GM21360 (cell line): ENCODE results near the gene THSD4.
"Not testable (repeated sequence)": the region's sequence is repeated elsewhere in the genome, so short reads cannot be mapped to it uniquely, and the experiment has no call there.

Experiments
- ATAC-seq: cut with Tn5 transposase; IDR thresholded peaks from one replicate; pipeline ENCODE4 v1.9.1; 2021; ENCODE audit warnings: mild to moderate bottlenecking, moderate library complexity; ENCODE audit not compliant: unreplicated experiment

Gene THSD4

GRCh38 chr15:71400294-71400693 lies 285.0 kb downstream of the THSD4 start:
- no peak for ATAC-seq

DNA sequence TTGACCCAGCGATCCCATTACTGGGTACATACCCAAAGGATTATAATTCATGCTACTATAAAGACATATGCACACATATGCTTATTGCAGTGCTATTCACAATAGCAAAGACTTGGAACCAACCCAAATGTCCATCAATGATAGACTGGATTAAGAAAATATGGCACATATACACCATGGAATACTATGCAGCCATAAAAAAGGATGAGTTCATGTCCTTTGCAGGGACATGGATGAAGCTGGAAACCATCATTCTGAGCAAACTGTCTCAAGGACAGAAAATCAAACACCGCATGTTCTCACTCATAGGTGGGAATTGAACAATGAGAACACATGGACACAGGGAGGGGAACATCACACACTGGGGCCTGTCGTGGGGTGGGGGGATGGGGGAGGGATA lies 286.5 kb downstream of the THSD4 start:
- ATAC-seq, result not testable (repeated sequence)

DNA sequence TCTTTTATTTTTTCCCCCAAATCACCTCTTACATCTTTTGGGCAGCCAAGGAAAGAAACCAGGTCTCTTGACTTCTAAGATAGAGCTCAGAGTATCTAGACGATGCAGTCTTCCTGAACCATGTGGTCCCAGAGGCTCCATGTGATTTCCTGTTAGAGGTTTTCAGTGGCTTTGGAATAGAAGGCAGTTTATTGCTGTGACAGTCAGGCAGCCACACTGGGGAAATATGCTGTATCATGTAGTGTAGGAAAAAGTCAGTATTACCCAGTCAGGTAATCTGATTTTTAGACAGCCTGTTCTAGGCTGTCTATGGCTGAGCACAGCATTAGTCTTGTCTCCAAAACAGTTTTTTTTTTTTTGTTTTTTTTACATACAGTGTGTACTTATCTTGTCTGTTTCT lies 294.3 kb downstream of the THSD4 start:
- ATAC-seq, result no peak

DNA sequence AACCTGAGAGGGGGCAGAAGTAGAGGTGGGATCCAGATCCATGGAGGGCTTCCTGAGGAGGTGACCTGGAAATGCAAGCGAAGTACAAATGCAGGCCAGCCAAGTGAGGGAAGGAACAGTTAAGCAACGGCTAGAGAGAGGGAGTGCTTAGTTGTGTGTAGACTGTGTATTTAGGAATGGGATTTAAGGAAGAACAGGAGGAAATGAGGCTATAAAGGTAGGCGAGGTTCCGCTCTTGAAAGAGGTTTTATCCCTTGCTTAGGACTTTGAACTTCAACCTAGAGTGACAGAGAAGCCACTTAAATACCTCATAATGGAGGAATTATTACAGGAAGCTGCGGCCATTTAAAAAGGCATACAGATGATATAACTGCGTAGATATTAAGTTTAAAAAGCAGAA lies 295.1 kb downstream of the THSD4 start:
- no peak for ATAC-seq

GRCh38 chr15:71411538-71412482 lies 296.5 kb downstream of the THSD4 start:
- ATAC-seq, result no peak

DNA sequence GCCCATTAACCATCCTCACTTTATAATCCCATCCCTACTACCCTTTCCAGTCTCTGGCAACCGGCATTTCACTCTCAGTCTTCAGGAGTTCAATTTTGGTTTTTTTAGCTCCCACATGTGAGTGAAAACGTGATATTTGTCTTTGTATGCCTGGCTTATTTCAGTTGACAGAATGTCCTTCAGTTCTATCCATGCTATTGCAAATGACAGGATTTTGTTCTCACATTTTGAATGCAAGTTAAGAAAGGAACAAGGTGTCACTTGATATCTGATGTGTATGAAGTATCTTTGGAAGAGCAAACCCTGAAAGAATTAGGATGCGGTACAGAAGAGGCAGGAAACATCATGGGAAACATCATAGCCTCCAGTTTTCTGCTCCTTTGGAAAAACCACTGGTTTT lies 298.1 kb downstream of the THSD4 start:
- no peak for ATAC-seq

- no peak for ATAC-seq
These were observed 299.6 kb downstream of the THSD4 start for GRCh38 chr15:71414853-71415252.

- no peak for ATAC-seq
These were observed 307.4 kb downstream of the THSD4 start for GRCh38 chr15:71422530-71423259.

DNA sequence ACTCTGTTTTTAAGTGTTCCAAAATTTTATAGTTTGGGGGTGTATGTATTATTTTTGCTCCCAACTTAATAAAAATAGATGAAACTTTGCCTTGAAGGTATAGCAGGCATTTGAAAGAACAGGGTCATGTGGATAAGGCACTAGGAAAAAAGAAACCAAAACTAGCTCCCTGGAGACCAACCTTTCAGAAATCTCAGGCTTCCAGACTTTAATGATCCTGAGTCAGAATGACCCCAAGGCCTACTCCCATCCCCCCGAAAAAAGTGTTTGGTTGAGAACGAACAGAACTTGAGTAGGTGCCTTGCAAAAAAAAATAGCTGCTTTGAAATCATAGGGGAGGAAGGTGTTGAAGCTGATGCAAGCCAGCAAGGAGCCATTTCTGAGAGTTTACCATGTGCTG lies 309.5 kb downstream of the THSD4 start:
- no peak for ATAC-seq

DNA sequence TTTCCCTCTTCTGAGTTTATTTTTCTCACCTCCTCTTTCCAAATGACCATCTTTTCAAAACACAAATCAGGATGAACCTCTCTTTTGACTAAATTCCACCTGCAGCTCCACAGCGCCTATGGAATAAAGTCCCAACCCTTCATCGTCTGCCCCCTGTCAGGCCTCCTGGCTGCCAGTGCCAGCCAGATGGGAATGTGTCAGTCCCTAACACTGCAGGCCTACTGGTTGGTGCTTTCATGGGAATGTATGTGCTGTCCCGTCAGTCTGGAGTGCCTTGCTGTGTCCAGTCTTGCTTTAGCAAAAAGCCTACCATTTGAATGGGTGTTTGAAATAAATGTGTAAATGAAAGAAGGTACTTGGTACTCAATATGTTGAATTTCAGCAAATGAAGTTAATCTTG lies 310.1 kb downstream of the THSD4 start:
- ATAC-seq, result no peak

DNA sequence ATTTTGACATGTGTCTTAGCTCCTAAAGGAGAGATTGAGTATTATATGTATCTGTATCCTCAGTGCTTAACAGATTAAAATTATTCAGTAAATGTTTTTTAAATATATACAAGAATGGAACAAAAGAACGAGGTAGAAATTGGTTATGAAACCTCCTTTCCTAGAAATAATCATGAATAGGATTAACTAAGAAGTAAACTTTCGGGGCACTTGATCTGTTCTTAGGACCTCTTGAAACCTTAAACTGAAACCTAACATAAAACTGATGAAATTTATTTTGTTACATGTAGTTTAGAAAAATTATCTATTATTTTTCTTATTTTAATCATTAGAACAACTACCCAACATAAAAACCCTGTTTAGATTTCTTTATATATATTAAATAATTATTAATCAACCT lies 311.5 kb downstream of the THSD4 start:
- ATAC-seq, result no peak

DNA sequence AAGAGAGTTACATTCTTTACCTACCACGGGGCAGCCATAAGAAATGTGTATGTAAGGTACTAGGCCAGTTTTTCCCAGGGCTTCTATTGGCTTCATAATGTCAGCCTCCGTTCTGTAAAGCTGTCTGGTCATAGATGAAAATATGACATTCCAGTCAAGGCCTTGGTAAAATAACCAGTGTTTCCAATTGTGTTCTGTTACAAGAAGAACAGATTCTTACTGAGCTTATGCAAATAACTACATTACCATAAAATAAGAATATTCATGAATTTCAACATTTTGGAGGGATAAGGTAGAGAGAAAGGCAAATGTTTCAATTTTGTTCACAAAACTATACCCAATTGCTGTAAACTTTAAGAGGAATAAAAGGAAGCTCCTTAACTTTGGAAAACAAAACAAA lies 315.5 kb downstream of the THSD4 start:
- ATAC-seq, result no peak

DNA sequence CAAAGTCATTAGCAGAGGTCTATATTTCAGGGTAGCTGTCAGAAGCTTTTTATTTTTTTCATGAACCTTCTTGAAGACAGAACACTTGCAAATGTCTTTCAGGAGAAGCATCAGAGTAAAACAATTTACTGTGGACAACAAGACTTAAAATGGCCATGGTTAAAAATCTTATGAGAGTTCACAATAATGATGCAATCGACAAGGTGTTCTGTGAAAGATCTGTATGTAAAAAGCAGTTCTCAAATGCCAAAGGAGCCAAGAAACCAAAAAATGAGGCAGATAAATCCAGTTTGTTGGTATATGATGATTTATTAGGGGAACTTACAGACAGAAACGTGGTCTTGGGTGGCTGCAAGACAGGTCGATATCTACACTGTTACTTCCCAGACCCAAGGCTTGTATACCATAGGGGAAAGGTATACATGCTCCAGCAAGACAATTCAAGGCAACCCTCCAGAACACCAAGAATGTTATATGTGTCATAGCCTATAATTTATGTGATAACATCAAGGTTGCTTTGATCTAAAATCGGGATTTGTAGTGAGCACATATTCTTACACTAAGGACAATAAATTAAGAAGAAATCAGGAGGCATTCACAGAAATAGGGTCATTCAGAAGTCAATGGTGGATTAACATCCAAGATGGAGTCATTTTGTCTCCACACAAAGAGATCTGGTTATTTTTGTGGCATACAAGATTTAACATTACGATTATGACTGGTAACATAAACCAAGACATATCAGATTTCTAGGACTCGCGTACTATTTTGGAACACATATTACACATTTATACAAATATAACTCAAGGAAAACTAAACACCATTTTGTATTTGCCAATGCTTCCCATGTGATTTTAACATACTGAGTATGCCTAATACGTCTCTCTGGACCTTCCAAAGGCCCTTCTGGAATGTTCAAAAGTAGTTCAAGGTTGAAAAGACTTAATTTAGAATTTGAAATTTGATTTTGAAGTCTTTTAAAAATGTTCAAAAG lies 316.4 kb downstream of the THSD4 start:
- ATAC-seq, result no peak

GRCh38 chr15:71433402-71433801 lies 318.1 kb downstream of the THSD4 start:
- no peak for ATAC-seq

- ATAC-seq, result no peak
These were observed 319.5 kb downstream of the THSD4 start for GRCh38 chr15:71434774-71435173.

- ATAC-seq, result no peak
These were observed 320.3 kb downstream of the THSD4 start for GRCh38 chr15:71435552-71435951.

DNA sequence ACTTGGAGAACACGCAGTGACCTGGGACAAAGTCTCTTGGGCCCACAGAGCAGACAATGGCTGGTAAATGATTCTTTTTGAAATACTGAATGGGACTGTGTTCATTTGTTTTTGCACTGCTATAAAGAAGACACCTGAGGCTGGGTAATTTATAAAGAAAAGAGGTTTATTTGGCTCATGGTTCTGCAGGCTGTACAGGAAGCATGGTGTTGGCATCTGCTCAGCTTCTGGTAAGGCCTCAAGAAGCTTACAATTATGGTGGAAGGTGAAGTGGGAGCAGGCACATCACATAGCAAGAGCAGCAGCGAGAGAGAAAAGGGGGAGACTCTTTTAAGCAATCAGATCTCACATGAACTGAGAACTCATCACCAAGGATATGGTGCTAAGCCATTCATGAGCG lies 321.6 kb downstream of the THSD4 start:
- no peak for ATAC-seq

DNA sequence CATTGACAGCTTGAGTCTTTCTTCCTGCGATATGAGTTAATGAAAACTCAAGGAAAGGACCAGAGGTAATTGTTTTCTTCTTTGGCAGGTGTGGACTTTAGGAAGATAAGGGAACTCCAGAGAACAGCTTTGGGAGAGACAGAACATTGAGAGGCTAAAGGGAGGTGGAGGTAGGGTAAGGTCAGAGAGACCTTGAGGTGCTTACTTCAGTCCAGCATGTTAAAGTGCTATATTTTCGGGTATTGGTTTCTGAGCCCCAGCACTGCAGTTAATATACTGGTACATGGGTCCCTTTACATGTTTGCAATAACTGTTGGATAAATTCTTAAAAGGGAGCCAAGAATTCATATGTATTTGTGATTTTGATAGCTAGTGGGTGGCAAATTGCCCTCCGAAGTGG lies 322.1 kb downstream of the THSD4 start:
- no peak for ATAC-seq

GRCh38 chr15:71437919-71438318 lies 322.6 kb downstream of the THSD4 start:
- no peak for ATAC-seq

DNA sequence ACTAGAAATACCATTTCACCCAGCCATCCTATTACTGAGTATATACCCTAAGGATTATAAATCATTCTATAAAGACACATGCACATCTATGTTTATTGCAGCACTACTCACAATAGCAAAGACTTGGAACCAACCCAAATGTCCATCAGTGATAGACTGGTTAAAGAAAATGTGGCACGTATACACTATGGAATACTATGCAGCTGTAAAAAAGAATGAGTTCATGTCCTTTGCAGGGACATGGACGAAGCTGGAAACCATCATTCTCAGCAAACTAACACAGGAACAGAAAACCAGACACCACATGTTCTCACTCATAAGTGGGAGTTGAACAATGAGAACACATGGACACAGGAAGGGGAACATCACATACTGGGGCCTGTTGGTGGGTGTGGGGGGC lies 324.2 kb downstream of the THSD4 start:
- not testable (repeated sequence) for ATAC-seq
